ENCODE results near the gene ZNF154. TPM values are rescaled to one million over a fixed set of nuclear protein-coding genes. Genes with fewer than 3 reads are reported as not detected.
"Not testable (repeated sequence)": the region's sequence is repeated elsewhere in the genome, so short reads cannot be mapped to it uniquely, and the experiment has no call there.

Gene ZNF154
- total and polyA plus RNA-seq, 2 of the 4 experiments (the other 2 are of a cell fraction), result 2.2 to 2.9 TPM

DNA sequence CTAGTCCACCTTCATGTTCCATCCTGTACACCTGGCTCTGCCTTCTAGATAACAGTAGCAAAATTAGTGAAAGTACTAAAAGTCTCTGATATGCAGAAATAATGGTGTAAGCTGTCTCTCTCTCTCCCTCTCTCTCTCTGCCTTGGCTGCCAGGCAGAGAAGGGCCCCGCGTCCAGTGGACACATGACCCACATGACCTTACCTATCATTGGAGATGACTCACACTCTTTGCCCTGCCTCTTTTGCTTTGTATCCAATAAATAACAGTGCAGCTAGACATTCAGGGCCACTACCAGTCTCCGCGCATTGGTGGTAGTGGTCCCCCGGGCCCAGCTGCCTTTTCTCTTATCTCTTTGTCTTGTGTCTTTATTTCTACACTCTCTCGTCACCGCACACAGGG lies 29.8 kb upstream of the ZNF154 start:
- H3K9me3 ChIP-seq (ENCODE audit: control insufficient read depth, insufficient read depth, low read length); CTCF ChIA-PET; H3K27me3 ChIP-seq (ENCODE audit: control insufficient read depth, insufficient read depth, low read length); H3K9ac ChIP-seq (ENCODE audit: low read depth, low read length); H3K23ac ChIP-seq (ENCODE audit: low read depth, low read length); dilution Hi-C loops (cut with HindIII; ENCODE audit: low sequenced_read_pairs, unreplicated experiment); H4K20me1 ChIP-seq (ENCODE audit: insufficient read depth, low read length); H2AK5ac ChIP-seq (ENCODE audit: low read depth, low read length); H3K4me1 ChIP-seq (ENCODE audit: control insufficient read depth, insufficient read depth, low read length); H3K18ac ChIP-seq (ENCODE audit: low read depth, low read length); H3K9me1 ChIP-seq (ENCODE audit: insufficient read depth, low read length); H3K4me2 ChIP-seq (ENCODE audit: low read depth, low read length); H3K14ac ChIP-seq (replicated peaks; ENCODE audit: low read depth, low read length); DNase-seq; H3K36me3 ChIP-seq (ENCODE audit: control insufficient read depth, insufficient read depth, low read length); H3K4me3 ChIP-seq (ENCODE audit: insufficient read depth, low read depth, low read length); H3K4ac ChIP-seq (ENCODE audit: low read depth, low read length); H2AK9ac ChIP-seq (replicated peaks; ENCODE audit: low read depth, low read length, poor library complexity); H2BK120ac ChIP-seq (ENCODE audit: low read depth, low read length); H3K56ac ChIP-seq (ENCODE audit: extremely low read depth, insufficient read depth, low read length); H2BK20ac ChIP-seq (ENCODE audit: low read depth, low read length); BruUV-seq (replicated peaks); in situ Hi-C loops (cut with MboI; ENCODE audit: low sequenced_read_pairs); H4K8ac ChIP-seq (ENCODE audit: low read depth in 2 of 2, low read length in 2 of 2); H4K91ac ChIP-seq (ENCODE audit: insufficient read depth, low read depth, low read length); H2AFZ ChIP-seq (replicated peaks; ENCODE audit: low read length, poor library complexity); H4K5ac ChIP-seq (ENCODE audit: low read depth, low read length); H2BK15ac ChIP-seq (ENCODE audit: low read depth, low read length); ATAC-seq (ENCODE audit: low read depth); H3K27ac ChIP-seq (ENCODE audit: insufficient read depth, low read length); H2BK5ac ChIP-seq (ENCODE audit: low read depth, low read length, poor library complexity, severe bottlenecking); POLR2A ChIA-PET (ENCODE audit: unreplicated experiment); H3K79me1 ChIP-seq (ENCODE audit: low read depth in 1 of 2, low read length in 2 of 2): not testable (repeated sequence)
- 100% methylated on average over 2 of the region's 7 CpGs; no CpG with 5 or more reads in 1 of the 2 experiments for WGBS, 2 experiments (ENCODE audit: extremely low coverage in 2 of 2, insufficient read length in 1 of 2)
- intact Hi-C loops (cut with micrococcal nuclease), result loop anchor here (1.0 to 2.0 kb wide), 2 partner anchors 165 to 416 kb away; no protein-coding TSS in a partner anchor
